ENCODE measurements around the gene ANKRD10.

- TF ChIP-seq ZNF274 (IDR thresholded peaks at IDR 0.05; ENCODE audit: low read depth, low read length) (no peak), SUZ12 (IDR thresholded peaks at IDR 0.05; ENCODE audit: extremely low read depth, insufficient read depth, insufficient read length) (no peak)
Observed at GRCh38 chr13:110942248-110942981, 27.5 kb upstream of the ANKRD10 start.

Measured in NT2/D1 (cell line).